COR-L47 (cell line): ENCODE measurements around the gene TTC12.

Experiments used
- DNase-seq: peaks from one replicate; lab custom pipeline; 2025; lab: John Stamatoyannopoulos, UW

The TTC12 gene

GRCh38 chr11:113404859-113405430, 90.6 kb downstream of the TTC12 start:
- DNase-seq = no peak

GRCh38 chr11:113405724-113406478, 91.5 kb downstream of the TTC12 start:
- DNase-seq = no peak

GRCh38 chr11:113407163-113407562, 92.8 kb downstream of the TTC12 start:
- no peak for DNase-seq

GRCh38 chr11:113408206-113408605, 93.8 kb downstream of the TTC12 start:
- DNase-seq = no peak

- no peak for DNase-seq
Measured at GRCh38 chr11:113408887-113409286, 94.5 kb downstream of the TTC12 start.

- no peak for DNase-seq
Measured at GRCh38 chr11:113409526-113409925, 95.1 kb downstream of the TTC12 start.

GRCh38 chr11:113410414-113411135, 96.2 kb downstream of the TTC12 start:
- no peak for DNase-seq

- DNase-seq = no peak
Measured at GRCh38 chr11:113411536-113411935, 97.2 kb downstream of the TTC12 start.

- no peak for DNase-seq
Measured at GRCh38 chr11:113412675-113413074, 98.3 kb downstream of the TTC12 start.

GRCh38 chr11:113415343-113415742, 101.0 kb downstream of the TTC12 start:
- no peak for DNase-seq
